ENCODE measurements around the gene KXD1. TPM values are rescaled to one million over a fixed set of nuclear protein-coding genes. Genes with fewer than 3 reads are reported as not detected.
"Not testable (repeated sequence)": the region's sequence is repeated elsewhere in the genome, so short reads cannot be mapped to it uniquely, and the experiment has no call there.

The KXD1 gene
- total RNA-seq, 1 donor from 2014 or later, result 121 TPM

DNA sequence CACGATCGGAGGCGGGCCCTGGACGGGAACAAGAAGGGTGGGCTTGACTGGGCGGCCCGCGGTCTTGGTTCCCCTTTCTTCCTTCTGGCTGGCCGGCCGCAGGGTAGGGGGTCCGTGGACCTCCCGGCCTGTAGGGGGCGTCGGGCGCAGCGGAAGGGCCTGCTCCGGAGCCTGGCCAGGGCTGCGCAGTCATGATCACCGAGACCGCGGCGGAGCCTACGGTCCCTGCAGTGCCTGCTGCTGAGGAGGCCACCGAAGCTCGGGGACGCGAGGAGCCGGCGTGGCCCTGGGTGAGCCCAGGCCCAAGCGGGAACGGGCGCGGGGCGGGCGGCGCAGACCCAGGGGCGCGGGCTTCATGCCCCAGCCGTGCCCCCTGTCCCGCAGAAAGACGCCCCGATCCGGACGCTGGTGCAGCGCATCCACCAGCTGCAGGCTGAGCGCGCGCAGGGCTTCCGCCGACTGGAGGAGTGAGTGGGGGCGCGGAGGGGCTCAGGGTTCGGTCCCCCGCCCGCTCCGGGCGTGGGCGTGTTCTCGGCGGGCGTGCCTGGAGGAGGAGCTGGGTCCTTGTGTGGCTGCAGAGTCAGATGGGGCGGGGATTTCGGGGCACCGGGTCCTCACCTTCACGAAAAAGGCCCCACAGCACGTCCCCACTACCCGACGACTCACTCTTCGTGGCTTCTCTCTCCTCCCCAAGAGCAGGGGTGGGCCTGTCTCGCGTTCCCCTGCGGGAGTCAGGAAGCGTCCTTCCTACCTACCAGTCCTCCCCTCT lies 31.1 kb downstream of the KXD1 start, which contains the start of gene REX1BD:
Gene REX1BD, plus strand, starts transcription at position 188 of the 769 bp plus-strand sequence. Its CDS starts 4 bp downstream, at position 192.
- peak within 1 kb of the TSS; percentile 81 for H3K4me3 ChIP-seq (ENCODE audit: low read depth, low read length)
- H3K27me3 ChIP-seq (ENCODE audit: control insufficient read depth, insufficient read depth, low read length), result no peaks in the 10 kb centered on the region
- no peaks in the 10 kb centered on the region for H3K36me3 ChIP-seq (ENCODE audit: control insufficient read depth, insufficient read depth, low read length)
- TF ChIP-seq, protein P1, sequence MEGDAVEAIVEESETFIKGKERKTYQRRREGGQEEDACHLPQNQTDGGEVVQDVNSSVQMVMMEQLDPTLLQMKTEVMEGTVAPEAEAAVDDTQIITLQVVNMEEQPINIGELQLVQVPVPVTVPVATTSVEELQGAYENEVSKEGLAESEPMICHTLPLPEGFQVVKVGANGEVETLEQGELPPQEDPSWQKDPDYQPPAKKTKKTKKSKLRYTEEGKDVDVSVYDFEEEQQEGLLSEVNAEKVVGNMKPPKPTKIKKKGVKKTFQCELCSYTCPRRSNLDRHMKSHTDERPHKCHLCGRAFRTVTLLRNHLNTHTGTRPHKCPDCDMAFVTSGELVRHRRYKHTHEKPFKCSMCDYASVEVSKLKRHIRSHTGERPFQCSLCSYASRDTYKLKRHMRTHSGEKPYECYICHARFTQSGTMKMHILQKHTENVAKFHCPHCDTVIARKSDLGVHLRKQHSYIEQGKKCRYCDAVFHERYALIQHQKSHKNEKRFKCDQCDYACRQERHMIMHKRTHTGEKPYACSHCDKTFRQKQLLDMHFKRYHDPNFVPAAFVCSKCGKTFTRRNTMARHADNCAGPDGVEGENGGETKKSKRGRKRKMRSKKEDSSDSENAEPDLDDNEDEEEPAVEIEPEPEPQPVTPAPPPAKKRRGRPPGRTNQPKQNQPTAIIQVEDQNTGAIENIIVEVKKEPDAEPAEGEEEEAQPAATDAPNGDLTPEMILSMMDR (IDR thresholded peaks at IDR 0.05; ENCODE audit: insufficient read depth, low read length, poor library complexity, severe bottlenecking), result peak; percentile 90
- no peak for DNase-seq (ENCODE audit: low read depth)

DNA sequence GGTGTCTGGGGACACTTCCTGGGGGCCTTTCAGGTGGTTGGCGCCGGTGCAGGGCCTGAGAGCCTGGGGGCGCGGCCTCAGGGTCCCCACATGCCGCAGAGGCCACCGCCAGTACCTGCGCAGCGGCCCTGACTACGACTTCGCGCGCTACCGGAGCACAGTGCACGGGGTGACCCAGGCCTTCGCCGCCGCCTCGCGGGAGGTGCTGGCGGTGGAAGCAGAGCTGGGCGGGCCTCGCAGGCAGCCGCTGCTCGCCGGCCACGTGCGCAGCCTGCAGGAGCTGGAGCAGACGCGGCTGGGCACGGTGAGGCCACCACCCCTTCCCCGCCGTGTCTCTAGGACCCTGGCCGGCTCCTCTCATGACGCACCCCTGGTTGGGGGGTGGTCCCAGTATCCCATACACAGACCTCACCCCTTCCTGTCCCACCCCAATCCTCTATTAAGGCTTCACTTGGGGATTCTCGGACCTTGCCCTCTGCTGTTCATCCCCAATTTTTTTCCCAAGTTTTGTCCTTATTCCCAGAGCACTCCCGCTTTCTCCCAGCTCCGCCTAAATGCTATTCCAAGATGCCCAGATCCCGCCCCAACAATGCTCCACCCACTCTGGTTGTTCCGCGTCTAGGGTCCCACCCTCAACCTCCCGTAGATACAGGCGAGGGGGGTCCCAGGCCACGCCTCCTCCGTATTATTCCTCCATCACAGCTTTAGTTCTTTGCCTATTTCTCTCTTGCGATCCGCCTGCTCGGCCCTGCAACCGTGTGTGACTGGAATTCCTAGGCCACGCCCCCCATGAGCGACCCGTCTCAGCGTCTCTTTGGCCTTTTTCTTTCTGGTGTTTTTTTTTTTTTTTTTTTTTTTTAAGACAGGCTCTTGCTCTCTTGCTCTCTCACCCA lies 32.0 kb downstream of the KXD1 start:
- Histone ChIP-seq H3K4me3 (ENCODE audit: low read depth, low read length) (peak overlapping the region; percentile 81), H3K27me3 (ENCODE audit: control insufficient read depth, insufficient read depth, low read length) (no peaks in the 10 kb centered on the region), H3K36me3 (ENCODE audit: control insufficient read depth, insufficient read depth, low read length) (no peaks in the 10 kb centered on the region)
- no peak for DNase-seq (ENCODE audit: low read depth)
- TF ChIP-seq, protein P1 (IDR thresholded peaks at IDR 0.05; ENCODE audit: insufficient read depth, low read length, poor library complexity, severe bottlenecking), result no peak

DNA sequence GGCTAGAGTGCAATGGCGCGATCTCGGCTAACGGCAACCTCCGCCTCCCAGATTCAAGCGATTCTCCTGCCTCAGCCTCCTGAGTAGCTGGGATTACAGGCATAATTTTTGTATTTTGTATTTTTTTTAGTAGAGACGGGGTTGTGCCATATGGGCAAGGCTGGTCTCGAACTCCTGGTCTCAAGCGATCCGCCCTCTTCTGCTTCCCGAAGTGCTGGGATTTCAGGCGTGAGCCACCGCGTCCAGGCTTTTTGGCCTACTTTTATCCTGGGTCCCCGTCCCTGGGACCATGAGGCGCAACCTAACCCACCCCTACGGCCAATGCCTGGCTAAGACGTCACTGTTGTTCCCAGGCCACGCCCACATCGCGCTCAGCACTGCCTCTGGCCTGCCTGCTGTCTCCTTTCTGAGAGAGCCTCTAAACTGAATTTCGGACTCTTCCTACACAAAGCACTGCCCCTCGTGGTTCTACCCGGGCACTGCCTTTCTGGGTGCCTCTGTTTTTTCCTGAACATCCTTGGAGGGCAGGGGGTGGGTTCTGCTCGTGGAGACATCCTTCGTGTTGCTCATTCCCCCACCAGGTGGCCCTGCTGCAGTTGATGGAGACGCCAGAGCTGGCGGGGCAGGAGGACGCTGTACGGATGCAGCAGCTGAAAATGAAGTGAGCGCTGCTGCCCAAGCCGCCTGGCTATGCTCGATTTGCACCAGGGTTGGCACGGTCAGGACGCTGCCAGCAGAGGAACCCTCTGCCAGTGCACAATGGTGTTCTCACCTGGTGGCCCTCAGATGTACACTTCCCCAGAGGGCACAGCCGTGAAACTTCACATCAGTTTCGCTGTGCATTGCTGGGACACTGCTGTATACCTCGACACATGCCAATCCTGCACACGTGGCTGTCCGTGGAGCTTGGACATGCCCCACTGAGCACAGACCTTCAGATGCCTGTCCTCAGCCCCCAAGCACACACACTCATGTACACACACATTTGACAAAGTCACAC lies 32.9 kb downstream of the KXD1 start:
- DNase-seq (ENCODE audit: low read depth), result peak; percentile 56
- Histone ChIP-seq H3K36me3 (ENCODE audit: control insufficient read depth, insufficient read depth, low read length) (no peaks in the 10 kb centered on the region), H3K4me3 (ENCODE audit: low read depth, low read length) (peak overlapping the region; percentile 81), H3K27me3 (ENCODE audit: control insufficient read depth, insufficient read depth, low read length) (peaks cover 4% of the 10 kb centered on the region)
- TF ChIP-seq, protein P1 (IDR thresholded peaks at IDR 0.05; ENCODE audit: insufficient read depth, low read length, poor library complexity, severe bottlenecking), result peak; percentile 65

DNA sequence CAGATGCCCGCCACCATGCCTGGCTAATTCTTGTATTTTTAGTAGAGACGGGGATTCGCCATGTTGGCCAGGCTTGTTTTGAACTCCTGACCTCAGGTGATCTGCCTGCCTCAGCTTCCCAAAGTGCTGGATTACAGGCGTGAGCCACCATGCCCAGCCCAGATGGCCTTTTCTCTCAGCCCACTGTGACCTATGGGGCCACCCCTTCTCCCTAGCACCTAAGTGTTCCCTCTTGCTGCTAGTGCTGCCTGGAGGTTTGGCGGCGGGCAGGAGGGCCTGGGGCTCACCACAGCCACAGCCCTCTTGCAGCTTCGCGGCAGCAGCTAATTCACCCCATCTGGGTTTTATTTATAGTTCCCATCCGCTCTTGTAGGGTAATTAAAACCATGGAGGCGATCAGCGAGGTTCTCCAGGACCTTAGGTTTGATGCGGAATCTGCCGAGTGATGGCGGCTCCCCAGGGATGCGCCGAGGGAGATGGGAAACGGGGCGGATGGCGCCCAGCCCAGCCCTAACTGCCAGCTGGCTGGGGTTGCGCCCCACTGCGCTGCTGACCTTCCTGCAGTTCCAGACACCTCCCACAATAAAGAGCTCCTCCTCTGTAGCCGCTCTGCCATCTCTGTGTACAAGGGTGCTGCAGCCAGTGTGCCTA lies 34.2 kb downstream of the KXD1 start:
- Histone ChIP-seq H3K36me3 (ENCODE audit: control insufficient read depth, insufficient read depth, low read length) (no peaks in the 10 kb centered on the region), H3K4me3 (ENCODE audit: low read depth, low read length) (no peak overlapping the region), H3K27me3 (ENCODE audit: control insufficient read depth, insufficient read depth, low read length) (peaks cover 11% of the 10 kb centered on the region)
- DNase-seq (ENCODE audit: low read depth), result no peak
- TF ChIP-seq, protein P1 (IDR thresholded peaks at IDR 0.05; ENCODE audit: insufficient read depth, low read length, poor library complexity, severe bottlenecking), result no peak

DNA sequence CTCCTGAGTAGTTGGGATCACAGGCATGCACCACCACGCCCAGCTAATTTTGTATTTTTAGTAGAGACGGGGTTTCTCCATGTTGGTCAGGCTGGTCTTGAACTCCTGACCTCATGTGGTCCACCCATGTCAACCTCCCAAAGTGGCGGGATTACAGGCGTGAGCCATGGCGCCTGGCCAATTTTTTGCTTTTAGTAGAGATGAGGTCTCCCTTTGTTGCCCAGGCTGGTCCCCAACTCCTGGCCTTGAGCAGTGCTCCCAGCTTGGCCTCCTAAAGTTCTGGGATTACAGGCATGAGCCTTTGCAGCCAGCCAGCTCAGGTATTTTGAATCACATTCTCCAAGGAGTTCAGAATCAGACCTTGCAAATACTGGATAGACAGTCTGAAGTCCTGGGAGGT lies 35.1 kb downstream of the KXD1 start:
- peaks cover 14% of the 10 kb centered on the region for H3K27me3 ChIP-seq (ENCODE audit: control insufficient read depth, insufficient read depth, low read length)
- not testable (repeated sequence) for H3K36me3 ChIP-seq (ENCODE audit: control insufficient read depth, insufficient read depth, low read length); H3K4me3 ChIP-seq (ENCODE audit: low read depth, low read length); DNase-seq (ENCODE audit: low read depth)

Measured in kidney epithelial cell (primary cell).